ENCODE results near the gene MTPN. TPM values are rescaled to one million over a fixed set of nuclear protein-coding genes. Genes with fewer than 3 reads are reported as not detected.

MTPN gene
- total RNA-seq, 1 experiment from 2014 or later, result 153 TPM

DNA sequence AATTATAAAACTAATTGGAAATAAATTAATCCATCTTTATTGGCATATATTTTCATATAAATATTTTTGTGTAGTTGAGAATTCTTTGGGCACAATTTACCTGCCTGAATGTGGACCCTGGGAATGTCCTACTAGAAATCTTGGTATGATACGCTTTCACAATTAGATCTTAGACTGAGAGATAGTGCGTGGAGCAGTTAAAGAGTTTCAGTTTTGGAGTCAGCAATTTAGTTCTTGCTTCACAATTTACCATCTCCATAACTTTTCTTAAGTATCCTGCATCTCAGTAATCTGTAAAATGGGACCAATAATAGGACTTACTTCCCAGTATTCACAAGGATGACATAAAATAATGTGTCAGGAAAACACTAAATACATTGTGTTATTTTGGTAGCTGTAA lies 2.0 kb downstream of the MTPN start:
- TF ChIP-seq, protein P1, sequence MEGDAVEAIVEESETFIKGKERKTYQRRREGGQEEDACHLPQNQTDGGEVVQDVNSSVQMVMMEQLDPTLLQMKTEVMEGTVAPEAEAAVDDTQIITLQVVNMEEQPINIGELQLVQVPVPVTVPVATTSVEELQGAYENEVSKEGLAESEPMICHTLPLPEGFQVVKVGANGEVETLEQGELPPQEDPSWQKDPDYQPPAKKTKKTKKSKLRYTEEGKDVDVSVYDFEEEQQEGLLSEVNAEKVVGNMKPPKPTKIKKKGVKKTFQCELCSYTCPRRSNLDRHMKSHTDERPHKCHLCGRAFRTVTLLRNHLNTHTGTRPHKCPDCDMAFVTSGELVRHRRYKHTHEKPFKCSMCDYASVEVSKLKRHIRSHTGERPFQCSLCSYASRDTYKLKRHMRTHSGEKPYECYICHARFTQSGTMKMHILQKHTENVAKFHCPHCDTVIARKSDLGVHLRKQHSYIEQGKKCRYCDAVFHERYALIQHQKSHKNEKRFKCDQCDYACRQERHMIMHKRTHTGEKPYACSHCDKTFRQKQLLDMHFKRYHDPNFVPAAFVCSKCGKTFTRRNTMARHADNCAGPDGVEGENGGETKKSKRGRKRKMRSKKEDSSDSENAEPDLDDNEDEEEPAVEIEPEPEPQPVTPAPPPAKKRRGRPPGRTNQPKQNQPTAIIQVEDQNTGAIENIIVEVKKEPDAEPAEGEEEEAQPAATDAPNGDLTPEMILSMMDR (IDR thresholded peaks at IDR 0.05; ENCODE audit: unreplicated experiment), result no peak
- CTCF ChIA-PET, result interaction anchor here (0.8 to 1.3 kb wide), 3 partner anchors 9 to 149 kb away, joined by 3 to 7 read pairs (median 3); no protein-coding TSS in a partner anchor
- Mint-ChIP-seq H3K4me1 (ENCODE audit: insufficient read depth, unreplicated experiment) (peaks cover 39% of the 10 kb centered on the region), H3K4me3 (ENCODE audit: unreplicated experiment) (peak overlapping the region; percentile 83), H3K9me3 (ENCODE audit: unreplicated experiment) (no peaks in the 10 kb centered on the region), H3K27ac (ENCODE audit: low read depth, unreplicated experiment) (no peak overlapping the region), H3K36me3 (ENCODE audit: insufficient read depth, unreplicated experiment) (peaks cover 11% of the 10 kb centered on the region), H3K27me3 (ENCODE audit: insufficient read depth, unreplicated experiment) (no peaks in the 10 kb centered on the region)
- POLR2A ChIA-PET, result interaction anchor here (0.6 to 2.9 kb wide), 9 partner anchors 9 to 313 kb away, joined by 3 to 13 read pairs (median 4); partner anchors contain the start of gene STMP1
- no TSS peak for BruUV-seq (replicated peaks)
- intact Hi-C loops (cut with micrococcal nuclease), result no loop called here
- DNase-seq (ENCODE audit: unreplicated experiment), result no peak

DNA sequence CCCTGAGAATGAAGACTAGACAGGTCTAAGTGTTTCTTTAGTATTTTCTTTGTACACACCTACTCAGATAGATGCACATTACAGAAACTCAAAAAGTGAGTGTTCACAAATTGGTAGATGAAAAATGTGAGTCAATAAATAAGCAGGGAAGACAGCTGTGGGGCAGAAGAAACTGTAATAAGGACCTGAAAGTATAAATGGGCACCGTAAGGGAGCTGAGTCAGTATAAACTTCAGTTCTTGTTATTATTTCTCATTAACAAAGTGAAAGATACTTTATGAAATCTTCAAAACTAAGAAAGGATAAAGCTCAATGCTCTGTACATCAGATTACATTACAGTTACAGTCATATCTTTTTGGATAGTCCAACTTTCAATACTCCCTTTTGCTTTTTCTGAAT lies 2.5 kb downstream of the MTPN start:
- no peak for DNase-seq (ENCODE audit: unreplicated experiment)
- TF ChIP-seq, protein P1 (IDR thresholded peaks at IDR 0.05; ENCODE audit: unreplicated experiment), result no peak
- POLR2A ChIA-PET, result interaction anchor here (0.8 to 2.9 kb wide), 6 partner anchors 8 to 312 kb away, joined by 3 to 13 read pairs (median 6); partner anchors contain the start of gene STMP1
- peaks cover 36% of the 10 kb centered on the region for H3K4me1 Mint-ChIP-seq (ENCODE audit: insufficient read depth, unreplicated experiment)
- CTCF ChIA-PET, result interaction anchor here (0.6 to 1.3 kb wide), 4 partner anchors 8 to 149 kb away, joined by 3 to 7 read pairs (median 3); no protein-coding TSS in a partner anchor
- no peaks in the 10 kb centered on the region for H3K9me3 Mint-ChIP-seq (ENCODE audit: unreplicated experiment)
- BruUV-seq (replicated peaks), result no TSS peak
- peaks cover 15% of the 10 kb centered on the region for H3K36me3 Mint-ChIP-seq (ENCODE audit: insufficient read depth, unreplicated experiment)
- no peak overlapping the region for H3K27ac Mint-ChIP-seq (ENCODE audit: low read depth, unreplicated experiment)
- H3K27me3 Mint-ChIP-seq (ENCODE audit: insufficient read depth, unreplicated experiment), result no peaks in the 10 kb centered on the region
- peak overlapping the region; percentile 83 for H3K4me3 Mint-ChIP-seq (ENCODE audit: unreplicated experiment)
- intact Hi-C loops (cut with micrococcal nuclease), result no loop called here

DNA sequence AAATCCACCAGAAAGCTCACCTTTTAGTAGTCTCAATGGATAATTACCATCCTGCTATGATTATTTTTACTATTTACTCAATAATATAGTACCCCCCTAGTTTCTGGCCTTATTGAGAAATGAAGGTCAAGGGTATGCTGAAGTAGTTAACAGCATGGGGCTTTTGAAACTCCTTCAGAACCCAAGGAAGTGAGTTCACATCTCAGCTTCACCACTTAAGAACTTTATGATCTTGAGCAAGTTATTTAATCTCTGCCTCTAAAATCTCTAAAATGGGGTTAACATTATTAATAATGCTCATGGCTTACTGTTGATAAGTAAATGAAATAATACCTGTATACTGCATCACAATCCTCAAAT lies 5.8 kb downstream of the MTPN start:
- Mint-ChIP-seq H3K27me3 (ENCODE audit: insufficient read depth, unreplicated experiment) (no peaks in the 10 kb centered on the region), H3K4me1 (ENCODE audit: insufficient read depth, unreplicated experiment) (peaks cover 28% of the 10 kb centered on the region), H3K4me3 (ENCODE audit: unreplicated experiment) (no peak overlapping the region), H3K27ac (ENCODE audit: low read depth, unreplicated experiment) (no peak overlapping the region), H3K9me3 (ENCODE audit: unreplicated experiment) (no peaks in the 10 kb centered on the region), H3K36me3 (ENCODE audit: insufficient read depth, unreplicated experiment) (peaks cover 19% of the 10 kb centered on the region)
- intact Hi-C loops (cut with micrococcal nuclease), result no loop called here
- no peak for DNase-seq (ENCODE audit: unreplicated experiment)
- ChIA-PET CTCF (no interaction called here), POLR2A (interaction anchor here (0.6 kb wide), 2 partner anchors 10 to 115 kb away, joined by 3 to 4 read pairs; no protein-coding TSS in a partner anchor)
- BruUV-seq (replicated peaks), result no TSS peak
- TF ChIP-seq, protein P1 (IDR thresholded peaks at IDR 0.05; ENCODE audit: unreplicated experiment), result no peak

GRCh38 chr7:135970682-135971365 lies 6.3 kb downstream of the MTPN start:
- POLR2A ChIA-PET, result interaction anchor here (0.6 kb wide), 1 partner anchor 114 kb away, joined by 3 read pairs; no protein-coding TSS in a partner anchor
- H3K9me3 Mint-ChIP-seq (ENCODE audit: unreplicated experiment), result no peaks in the 10 kb centered on the region

More at GRCh38 chr7:135970682-135971365, 6.3 kb downstream of the MTPN start:
- TF ChIP-seq, protein P1 (IDR thresholded peaks at IDR 0.05; ENCODE audit: unreplicated experiment), result no peak
- intact Hi-C loops (cut with micrococcal nuclease), result no loop called here
- H3K27me3 Mint-ChIP-seq (ENCODE audit: insufficient read depth, unreplicated experiment), result no peaks in the 10 kb centered on the region
- no peak overlapping the region for H3K4me3 Mint-ChIP-seq (ENCODE audit: unreplicated experiment)
- no TSS peak for BruUV-seq (replicated peaks)
- DNase-seq (ENCODE audit: unreplicated experiment), result no peak
- CTCF ChIA-PET, result no interaction called here
- no peak overlapping the region for H3K27ac Mint-ChIP-seq (ENCODE audit: low read depth, unreplicated experiment)
- H3K4me1 Mint-ChIP-seq (ENCODE audit: insufficient read depth, unreplicated experiment), result peaks cover 28% of the 10 kb centered on the region
- peaks cover 19% of the 10 kb centered on the region for H3K36me3 Mint-ChIP-seq (ENCODE audit: insufficient read depth, unreplicated experiment)
